K562 (cell line): ENCODE results near the gene LRRC49. TPM values are rescaled to one million over a fixed set of nuclear protein-coding genes. Genes with fewer than 3 reads are reported as not detected.

Experiments
- ATAC-seq: fragments of 200-7000 bp; cut with Tn5 transposase; 3 replicates; pipeline ENCODE4 v1.9.1; 2020; ENCODE audit warnings: moderate library complexity
- BruUV-seq: library from RNA; stranded (reverse); fragments of 400-500 nt; replicated peaks from 2 replicates; lab custom pipeline; 2021; lab: Mats Ljungman, UMichigan
- CTCF ChIA-PET: fragments of 300-600 bp; formaldehyde crosslinking; extraction: SDS; loops from one replicate; lab custom pipeline; 2021; ENCODE audit warnings: low intra/inter-chr PET ratio; lab: Yijun Ruan, JAX
- POLR2A ChIA-PET: fragments of 300-600, 350-650 bp; sonication (Branson Sonifier 250); formaldehyde crosslinking; extraction: SDS; loops from one replicate; lab custom pipeline; 2021; ENCODE audit warnings: antibody characterized with exemption, inconsistent platforms; lab: Yijun Ruan, JAX
- DNase-seq, 4 experiments: peaks; one replicate each; pipeline versions ENCODE4 v3.0.0 to v3.0.0-alpha.2; 2011 to 2018; ENCODE audit warnings: low spot score in 3 of 4, mixed read lengths in 3 of 4; ENCODE audit errors: extremely low read depth in 1 of 4
- FAIRE-seq: peaks from 2 replicates; lab custom pipeline; 2011; peaks lifted over from hg19 to GRCh38; lab: Jason Lieb, UNC
- H2AFZ ChIP-seq: 2 replicates; pipeline ENCODE4 v1.6.0; 2011; ENCODE audit warnings: low read depth, low read length, control low read depth, inconsistent platforms
- H3K27ac ChIP-seq: fragments of 200-600 bp; 3 replicates; pipeline ENCODE4 v1.8.0; 2011; ENCODE audit warnings: low read depth, mild to moderate bottlenecking, control low read depth, inconsistent platforms, low read length, moderate library complexity, mixed read lengths; ENCODE audit errors: extremely low read depth
- H3K27me3 ChIP-seq, 2 experiments: fragments of 300-600 bp in 1 of 2; 2 replicates in 1 of 2; 3 replicates in 1 of 2; pipeline versions ENCODE4 v1.6.0 to v1.8.0; 2011; ENCODE audit warnings: inconsistent platforms in 2 of 2, low read length in 2 of 2, mild to moderate bottlenecking in 1 of 2, mixed read lengths in 1 of 2, moderate library complexity in 1 of 2; ENCODE audit not compliant: control insufficient read depth in 2 of 2, insufficient read depth in 2 of 2
- H3K36me3 ChIP-seq: fragments of 300-600 bp; 3 replicates; pipeline ENCODE4 v1.8.0; 2011; ENCODE audit warnings: mild to moderate bottlenecking, low read length, inconsistent platforms; ENCODE audit not compliant: control insufficient read depth, insufficient read depth
- H3K4me1 ChIP-seq, 2 experiments: fragments of 200-600 bp in 1 of 2; replicated peaks in 1 of 2; 2 replicates in 1 of 2; 3 replicates in 1 of 2; pipeline versions ENCODE4 v1.5.1 to v1.8.0; 2011; ENCODE audit warnings: inconsistent platforms in 2 of 2, low read length in 2 of 2, mild to moderate bottlenecking in 1 of 2, mixed read lengths in 1 of 2, moderate library complexity in 1 of 2; ENCODE audit not compliant: control insufficient read depth in 2 of 2, insufficient read depth in 2 of 2
- H3K4me2 ChIP-seq: 2 replicates; pipeline ENCODE4 v1.6.1; 2011; ENCODE audit warnings: low read length, control low read depth, inconsistent platforms, mixed read lengths; ENCODE audit not compliant: insufficient read depth
- H3K4me3 ChIP-seq: fragments of 200-600 bp; sonication (generic), shearing (Covaris generic); 2 replicates; pipeline ENCODE4 v1.5.1; 2016; ENCODE audit warnings: control low read depth, inconsistent platforms
- H3K79me2 ChIP-seq: fragments of 200-600 bp; 3 replicates; pipeline ENCODE4 v1.8.0; 2011; ENCODE audit warnings: low read length, inconsistent platforms; ENCODE audit not compliant: control insufficient read depth, insufficient read depth
- H3K9ac ChIP-seq, 2 experiments: 2 replicates each; pipeline versions ENCODE4 v1.6.0 to v1.6.1; 2011; ENCODE audit warnings: low read depth in 2 of 2, low read length in 2 of 2, control low read depth in 1 of 2, inconsistent platforms in 1 of 2, mild to moderate bottlenecking in 1 of 2, mixed read lengths in 1 of 2; ENCODE audit not compliant: insufficient read depth in 1 of 2
- H3K9me1 ChIP-seq: one replicate; pipeline ENCODE4 v1.6.0; 2011; ENCODE audit warnings: inconsistent platforms, mild to moderate bottlenecking, low read length, moderate library complexity; ENCODE audit not compliant: control insufficient read depth, insufficient read depth
- H3K9me3 ChIP-seq: replicated peaks from 2 replicates; pipeline ENCODE4 v1.5.1; 2011; ENCODE audit warnings: low read depth, low read length, inconsistent platforms; ENCODE audit not compliant: control insufficient read depth, insufficient read depth
- H4K20me1 ChIP-seq: replicated peaks from 2 replicates; pipeline ENCODE4 v1.6.1; 2011; ENCODE audit warnings: low read length, inconsistent platforms, mixed read lengths; ENCODE audit not compliant: control insufficient read depth, insufficient read depth
- BDP1 ChIP-seq: IDR thresholded peaks from 3 replicates; pipeline ENCODE4 v1.6.1; 2011; ENCODE audit not compliant: insufficient read length, insufficient read depth
- NFE2L1 ChIP-seq: fragments of 450-650 bp; IDR thresholded peaks from 2 replicates; pipeline ENCODE4 v1.6.1; 2016; ENCODE audit warnings: missing genetic modification characterization, low read depth, mild to moderate bottlenecking, missing compliant biosample characterization, moderate library complexity, borderline replicate concordance
- NFIC ChIP-seq: fragments of 450-650 bp; IDR thresholded peaks from 2 replicates; pipeline ENCODE4 v1.6.1; 2017; ENCODE audit warnings: mild to moderate bottlenecking, inconsistent platforms
- RBM34 ChIP-seq: fragments of 200-400 bp; formaldehyde crosslinking; IDR thresholded peaks from 2 replicates; pipeline ENCODE4 v1.6.1; 2018; ENCODE audit warnings: low read length, borderline replicate concordance; ENCODE audit not compliant: insufficient read depth
- THRAP3 ChIP-seq: fragments of 450-650 bp; IDR thresholded peaks from 2 replicates; pipeline ENCODE4 v1.6.1; 2016; ENCODE audit warnings: mild to moderate bottlenecking, inconsistent platforms, borderline replicate concordance
- ZNF174 ChIP-seq: fragments of 250-450 bp; sonication (Bioruptor Pico); IDR thresholded peaks from 2 replicates; pipeline ENCODE4 v1.4.0; 2020; ENCODE audit warnings: mild to moderate bottlenecking
- ZNF41 ChIP-seq: fragments of 250-450 bp; sonication (Bioruptor Pico); conservative IDR thresholded peaks from 2 replicates; pipeline ENCODE4 v1.4.0; 2020; ENCODE audit warnings: mild to moderate bottlenecking
- ZNF586 ChIP-seq: fragments of 450-650 bp; formaldehyde crosslinking; conservative IDR thresholded peaks from 2 replicates; pipeline ENCODE4 v1.4.0; 2020; ENCODE audit warnings: mild to moderate bottlenecking, moderate library complexity
- WGBS: fragments of 100-300 bp; shearing (Covaris generic); methylation state at CpG from one replicate; pipeline ENCODE4 v1.1.6; 2016; ENCODE audit warnings: low coverage, mixed read lengths; ENCODE audit not compliant: insufficient coverage; ENCODE audit errors: missing lambda C conversion rate; 5-methylcytosine and 5-hydroxymethylcytosine counted together
- in situ Hi-C: fragments of 300-500 bp; cut with MboI; formaldehyde crosslinking; loops from 4 replicates; pipeline ENCODE4 v1.15.0; 2018; ENCODE audit warnings: inconsistent platforms, mixed read lengths
- intact Hi-C: fragments of 100-400 bp; cut with micrococcal nuclease; formaldehyde crosslinking; loops from 2 replicates; pipeline ENCODE4 v1.14.2; 2022
- polyA plus RNA-seq, 8 experiments: library from polyadenylated mRNA; depleted of rRNA in 4 of 8; stranded (reverse) in 5 of 8; unstranded in 3 of 8; fragments of >200 nt; fragmentation: Nextera tagmentation in 2 of 8; fragmentation: Illumina TruSeq in 1 of 8; extraction: Ambion mirVana in 2 of 8; extraction: Trizol in 1 of 8; gene quantifications; 2 replicates each; pipeline versions ENCODE4 v1.2.1 to v1.2.3, GENCODE V29; 2011 to 2014; ENCODE audit warnings: inconsistent platforms in 1 of 8, missing spikeins in 1 of 8
- total RNA-seq, 7 experiments: library from RNA; depleted of rRNA in 6 of 7; stranded (reverse); fragments of >200 nt in 6 of 7; fragmentation: Illumina TruSeq in 2 of 7; extraction: Trizol in 2 of 7; gene quantifications; 2 replicates each; pipeline versions ENCODE4 v1.2.1 to v1.2.3, GENCODE V29; 2011 to 2021; ENCODE audit warnings: low replicate concordance in 1 of 7
- TF ChIP-seq, protein P1 (sequence below): fragments of 250-450 bp; sonication (Bioruptor Pico); IDR thresholded peaks from 2 replicates; pipeline ENCODE4 v1.9.0; 2021; ENCODE audit warnings: mild to moderate bottlenecking
- TF ChIP-seq, protein P2 (sequence below), 2 experiments: fragments of 450-650 bp in 1 of 2; sonication (generic) in 1 of 2; formaldehyde crosslinking in 1 of 2; IDR thresholded peaks in 1 of 2; conservative IDR thresholded peaks in 1 of 2; 2 replicates each; pipeline versions ENCODE4 v1.6.1 to v1.8.1; 2016 to 2023; ENCODE audit warnings: mild to moderate bottlenecking in 2 of 2, moderate library complexity in 2 of 2, inconsistent platforms in 1 of 2, missing genetic modification reagents in 1 of 2
- TF ChIP-seq, protein P3 (sequence below): fragments of 450-650 bp; IDR thresholded peaks from 2 replicates; pipeline ENCODE4 v1.6.1; 2017; ENCODE audit warnings: antibody characterized with exemption
- TF ChIP-seq, protein P4 (sequence below): fragments of 450-650 bp; IDR thresholded peaks from 2 replicates; pipeline ENCODE4 v1.6.1; 2014; ENCODE audit warnings: low read depth, mild to moderate bottlenecking, moderate library complexity, borderline replicate concordance

Gene LRRC49
- total and polyA plus RNA-seq, 9 of the 15 experiments (the other 6 are each of a cell fraction or from before 2014, with no cell fraction given): 0.32 TPM; not detected in 8

DNA sequence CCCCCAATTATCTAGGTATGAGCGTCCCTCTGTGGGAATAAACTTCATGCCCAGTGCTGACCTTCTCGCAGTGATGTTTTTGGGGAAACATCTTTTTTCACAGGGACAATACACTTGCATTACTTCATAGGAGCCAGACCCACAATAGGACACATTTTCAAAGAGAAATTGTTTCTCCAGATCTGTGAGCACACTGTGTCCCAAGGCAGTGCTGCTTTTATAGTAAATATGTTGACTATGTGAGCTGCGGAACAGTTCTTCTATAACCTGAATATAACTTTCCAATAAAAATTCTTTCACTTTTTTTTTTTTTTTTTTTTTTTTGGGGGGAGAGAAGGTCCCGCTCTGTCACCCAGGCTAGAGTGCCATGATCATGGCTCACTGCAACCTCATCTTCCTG lies 205.3 kb downstream of the LRRC49 start:
- Histone ChIP-seq H2AFZ (no peak overlapping the region), H4K20me1 (no peaks in the 10 kb centered on the region), H3K9me1 (no peaks in the 10 kb centered on the region), H3K4me3 (no peak overlapping the region), H3K27ac (no peak overlapping the region), H3K36me3 (no peaks in the 10 kb centered on the region), H3K9ac (no peak overlapping the region), H3K9me3 (no peaks in the 10 kb centered on the region), H3K79me2 (no peaks in the 10 kb centered on the region), H3K4me2 (no peak overlapping the region), H3K4me1 (no peaks in the 10 kb centered on the region), H3K27me3 (no peaks in the 10 kb centered on the region)
- intact Hi-C loops (no loop called here), in situ Hi-C loops (no loop called here)
- CTCF ChIA-PET: no interaction called here
- TF ChIP-seq, protein P1, sequence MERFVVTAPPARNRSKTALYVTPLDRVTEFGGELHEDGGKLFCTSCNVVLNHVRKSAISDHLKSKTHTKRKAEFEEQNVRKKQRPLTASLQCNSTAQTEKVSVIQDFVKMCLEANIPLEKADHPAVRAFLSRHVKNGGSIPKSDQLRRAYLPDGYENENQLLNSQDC: no peak
- DNase-seq (no peak), ATAC-seq (no peak), FAIRE-seq (no peak)
- 0% methylated on average over 4 of the region's 4 CpGs for WGBS
- POLR2A ChIA-PET: no interaction called here
- BruUV-seq: no TSS peak

DNA sequence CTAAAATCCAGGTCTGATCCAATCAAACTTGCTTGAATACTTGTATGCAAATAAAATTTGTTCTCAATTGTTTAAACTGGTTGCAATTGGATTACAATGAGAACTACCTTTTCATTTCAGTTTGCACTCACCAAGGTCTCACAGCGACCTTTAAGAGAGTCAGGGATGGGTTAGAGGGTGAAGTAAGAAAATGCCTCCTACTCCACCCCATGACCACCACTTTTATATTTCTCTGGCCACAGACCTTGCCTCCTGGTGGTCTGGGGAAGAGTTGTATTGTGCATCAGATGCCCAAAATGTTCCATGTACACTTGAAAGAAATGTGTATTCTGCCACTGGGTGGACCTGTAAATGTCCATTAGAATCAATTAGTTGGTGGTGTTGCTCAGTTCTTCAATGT lies 206.3 kb downstream of the LRRC49 start:
- CTCF ChIA-PET: no interaction called here
- TF ChIP-seq, protein P2, sequence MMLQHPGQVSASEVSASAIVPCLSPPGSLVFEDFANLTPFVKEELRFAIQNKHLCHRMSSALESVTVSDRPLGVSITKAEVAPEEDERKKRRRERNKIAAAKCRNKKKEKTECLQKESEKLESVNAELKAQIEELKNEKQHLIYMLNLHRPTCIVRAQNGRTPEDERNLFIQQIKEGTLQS (IDR thresholded peaks at IDR 0.05): no peak
- TF ChIP-seq, protein P2 (CRISPR knock-in tag; conservative IDR thresholded peaks at IDR 0.05): no peak
- TF ChIP-seq, protein P3, sequence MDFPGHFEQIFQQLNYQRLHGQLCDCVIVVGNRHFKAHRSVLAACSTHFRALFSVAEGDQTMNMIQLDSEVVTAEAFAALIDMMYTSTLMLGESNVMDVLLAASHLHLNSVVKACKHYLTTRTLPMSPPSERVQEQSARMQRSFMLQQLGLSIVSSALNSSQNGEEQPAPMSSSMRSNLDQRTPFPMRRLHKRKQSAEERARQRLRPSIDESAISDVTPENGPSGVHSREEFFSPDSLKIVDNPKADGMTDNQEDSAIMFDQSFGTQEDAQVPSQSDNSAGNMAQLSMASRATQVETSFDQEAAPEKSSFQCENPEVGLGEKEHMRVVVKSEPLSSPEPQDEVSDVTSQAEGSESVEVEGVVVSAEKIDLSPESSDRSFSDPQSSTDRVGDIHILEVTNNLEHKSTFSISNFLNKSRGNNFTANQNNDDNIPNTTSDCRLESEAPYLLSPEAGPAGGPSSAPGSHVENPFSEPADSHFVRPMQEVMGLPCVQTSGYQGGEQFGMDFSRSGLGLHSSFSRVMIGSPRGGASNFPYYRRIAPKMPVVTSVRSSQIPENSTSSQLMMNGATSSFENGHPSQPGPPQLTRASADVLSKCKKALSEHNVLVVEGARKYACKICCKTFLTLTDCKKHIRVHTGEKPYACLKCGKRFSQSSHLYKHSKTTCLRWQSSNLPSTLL: no peak
- TF ChIP-seq RBM34 (no peak), NFIC (no peak), ZNF586 (CRISPR knock-in tag) (no peak), ZNF41 (CRISPR knock-in tag) (no peak), ZNF174 (CRISPR knock-in tag) (no peak), NFE2L1 (tag) (no peak), THRAP3 (no peak), BDP1 (no peak)
- TF ChIP-seq, protein P4, sequence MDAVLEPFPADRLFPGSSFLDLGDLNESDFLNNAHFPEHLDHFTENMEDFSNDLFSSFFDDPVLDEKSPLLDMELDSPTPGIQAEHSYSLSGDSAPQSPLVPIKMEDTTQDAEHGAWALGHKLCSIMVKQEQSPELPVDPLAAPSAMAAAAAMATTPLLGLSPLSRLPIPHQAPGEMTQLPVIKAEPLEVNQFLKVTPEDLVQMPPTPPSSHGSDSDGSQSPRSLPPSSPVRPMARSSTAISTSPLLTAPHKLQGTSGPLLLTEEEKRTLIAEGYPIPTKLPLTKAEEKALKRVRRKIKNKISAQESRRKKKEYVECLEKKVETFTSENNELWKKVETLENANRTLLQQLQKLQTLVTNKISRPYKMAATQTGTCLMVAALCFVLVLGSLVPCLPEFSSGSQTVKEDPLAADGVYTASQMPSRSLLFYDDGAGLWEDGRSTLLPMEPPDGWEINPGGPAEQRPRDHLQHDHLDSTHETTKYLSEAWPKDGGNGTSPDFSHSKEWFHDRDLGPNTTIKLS: no peak

More for the DNA sequence above, 206.3 kb downstream of the LRRC49 start:
- H3K9me1 ChIP-seq: no peaks in the 10 kb centered on the region
- H3K36me3 ChIP-seq: no peaks in the 10 kb centered on the region
- no peak for DNase-seq
- ATAC-seq: no peak
- H3K4me1 ChIP-seq: no peaks in the 10 kb centered on the region
- POLR2A ChIA-PET: no interaction called here
- H3K9me3 ChIP-seq: no peaks in the 10 kb centered on the region
- H3K79me2 ChIP-seq: no peaks in the 10 kb centered on the region
- WGBS: 6% methylated on average over 1 of the region's 1 CpG
- no peak overlapping the region for H3K27ac ChIP-seq
- in situ Hi-C loops (no loop called here), intact Hi-C loops (no loop called here)
- FAIRE-seq: no peak
- no peak overlapping the region for H3K4me3 ChIP-seq
- no peaks in the 10 kb centered on the region for H4K20me1 ChIP-seq
- BruUV-seq: no TSS peak
- no peak overlapping the region for H3K4me2 ChIP-seq
- no peaks in the 10 kb centered on the region for H3K27me3 ChIP-seq
- H3K9ac ChIP-seq: no peak overlapping the region
- no peak overlapping the region for H2AFZ ChIP-seq
